ENCODE data around the gene GPC5.
"Not testable (repeated sequence)": the region's sequence is repeated elsewhere in the genome, so short reads cannot be mapped to it uniquely, and the experiment has no call there.

The GPC5 gene

GRCh38 chr13:92412996-92413395 is 1014.6 kb downstream of the GPC5 start:
- DNase-seq = no peak

GRCh38 chr13:92413452-92413851 is 1015.0 kb downstream of the GPC5 start:
- DNase-seq = no peak

GRCh38 chr13:92414851-92415250 is 1016.4 kb downstream of the GPC5 start:
- DNase-seq = no peak

GRCh38 chr13:92415781-92416180 is 1017.4 kb downstream of the GPC5 start:
- DNase-seq = no peak

- no peak for DNase-seq
Observed at GRCh38 chr13:92418818-92419412, 1020.5 kb downstream of the GPC5 start.

GRCh38 chr13:92429231-92429630 is 1030.8 kb downstream of the GPC5 start:
- no peak for DNase-seq

GRCh38 chr13:92433386-92433785 is 1035.0 kb downstream of the GPC5 start:
- no peak for DNase-seq

- DNase-seq = no peak
Observed at GRCh38 chr13:92433963-92434362, 1035.5 kb downstream of the GPC5 start.

GRCh38 chr13:92436924-92437323 is 1038.5 kb downstream of the GPC5 start:
- DNase-seq = no peak

- DNase-seq = no peak
Observed at GRCh38 chr13:92444244-92444643, 1045.8 kb downstream of the GPC5 start.

GRCh38 chr13:92451060-92451459 is 1052.6 kb downstream of the GPC5 start:
- DNase-seq = no peak

GRCh38 chr13:92452840-92453239 is 1054.4 kb downstream of the GPC5 start:
- no peak for DNase-seq

GRCh38 chr13:92459306-92459705 is 1060.9 kb downstream of the GPC5 start:
- no peak for DNase-seq

GRCh38 chr13:92460479-92460878 is 1062.1 kb downstream of the GPC5 start:
- no peak for DNase-seq

GRCh38 chr13:92461402-92461801 is 1063.0 kb downstream of the GPC5 start:
- DNase-seq = no peak

GRCh38 chr13:92461831-92462230 is 1063.4 kb downstream of the GPC5 start:
- no peak for DNase-seq

GRCh38 chr13:92463134-92463533 is 1064.7 kb downstream of the GPC5 start:
- DNase-seq = no peak

GRCh38 chr13:92473765-92474475 is 1075.5 kb downstream of the GPC5 start:
- no peak for DNase-seq

GRCh38 chr13:92480387-92480786 is 1082.0 kb downstream of the GPC5 start:
- DNase-seq = no peak

- DNase-seq = not testable (repeated sequence)
Observed at GRCh38 chr13:92482790-92483189, 1084.4 kb downstream of the GPC5 start.

GRCh38 chr13:92483894-92484293 is 1085.5 kb downstream of the GPC5 start:
- DNase-seq = no peak

GRCh38 chr13:92487238-92487637 is 1088.8 kb downstream of the GPC5 start:
- DNase-seq = no peak

GRCh38 chr13:92488249-92488852 is 1089.9 kb downstream of the GPC5 start:
- DNase-seq = no peak

GRCh38 chr13:92491839-92492238 is 1093.4 kb downstream of the GPC5 start:
- no peak for DNase-seq
